Loucy (cell line): ENCODE measurements around the gene HIC1.
A peak's percentile ranks its signal among the peaks of the same experiment; 100 is the strongest.

Source experiments
- H2AFZ ChIP-seq: fragments of 200-600 bp; sonication (generic); 2 replicates; pipeline ENCODE4 v1.6.0; 2016; ENCODE audit warnings: antibody characterized with exemption, mild to moderate bottlenecking, low read length, moderate library complexity
- H3F3A ChIP-seq: fragments of 200-600 bp; 2 replicates; pipeline ENCODE4 v1.6.0; 2016; ENCODE audit warnings: antibody characterized with exemption, low read depth, mild to moderate bottlenecking
- H3K27me3 ChIP-seq: fragments of 200-600 bp; sonication (generic); 2 replicates; pipeline ENCODE4 v1.6.1; 2014; ENCODE audit warnings: low read length, mild to moderate bottlenecking; ENCODE audit not compliant: insufficient read depth, poor library complexity, severe bottlenecking
- H3K36me3 ChIP-seq: fragments of 200-600 bp; sonication (generic); 2 replicates; pipeline ENCODE4 v1.6.1; 2016; ENCODE audit warnings: low read length; ENCODE audit not compliant: insufficient read depth
- H3K4me1 ChIP-seq: fragments of 200-600 bp; sonication (generic); 2 replicates; pipeline ENCODE4 v1.5.1; 2014; ENCODE audit warnings: low read length, mild to moderate bottlenecking; ENCODE audit not compliant: insufficient read depth, poor library complexity, severe bottlenecking
- H3K4me2 ChIP-seq: fragments of 200-600 bp; sonication (generic); 2 replicates; pipeline ENCODE4 v1.6.0; 2014; ENCODE audit warnings: antibody characterized with exemption, low read length, low read depth, mild to moderate bottlenecking; ENCODE audit not compliant: poor library complexity, severe bottlenecking
- H3K4me3 ChIP-seq: fragments of 200-600 bp; sonication (generic); 2 replicates; pipeline ENCODE4 v1.5.1; 2014; ENCODE audit warnings: low read length, mild to moderate bottlenecking, mixed read lengths; ENCODE audit not compliant: poor library complexity, severe bottlenecking
- H3K79me2 ChIP-seq: fragments of 200-600 bp; sonication (generic); 2 replicates; pipeline ENCODE4 v1.6.1; 2014; ENCODE audit warnings: low read length; ENCODE audit not compliant: insufficient read depth
- H3K9ac ChIP-seq: fragments of 200-600 bp; sonication (generic); 2 replicates; pipeline ENCODE4 v1.6.0; 2014; ENCODE audit warnings: mild to moderate bottlenecking, low read depth, low read length, moderate library complexity; ENCODE audit not compliant: poor library complexity, severe bottlenecking
- H3K9me2 ChIP-seq: fragments of 200-600 bp; sonication (generic); replicated peaks from 2 replicates; pipeline ENCODE4 v1.6.1; 2016; ENCODE audit warnings: low read depth, low read length, mixed read lengths
- H3K9me3 ChIP-seq: fragments of 200-600 bp; sonication (generic); 2 replicates; pipeline ENCODE4 v1.6.1; 2014; ENCODE audit warnings: mild to moderate bottlenecking, antibody characterized with exemption, low read length, low read depth; ENCODE audit not compliant: insufficient read depth
- H4K20me1 ChIP-seq: fragments of 200-600 bp; sonication (generic); 2 replicates; pipeline ENCODE4 v1.6.0; 2014; ENCODE audit warnings: antibody characterized with exemption, low read length, mild to moderate bottlenecking; ENCODE audit not compliant: insufficient read depth, poor library complexity, severe bottlenecking
- CTCF ChIP-seq: fragments of 200-600 bp; sonication (generic); conservative IDR thresholded peaks from 2 replicates; pipeline ENCODE4 v1.5.1; 2014; ENCODE audit warnings: mild to moderate bottlenecking, antibody characterized with exemption, low read length
- EZH2phosphoT487 ChIP-seq: fragments of 200-600 bp; IDR thresholded peaks from 2 replicates; pipeline ENCODE4 v1.6.1; 2018; ENCODE audit warnings: antibody characterized with exemption, mild to moderate bottlenecking, moderate library complexity, borderline replicate concordance

HIC1 gene

GRCh38 chr17:2025622-2026309, 29.1 kb upstream of the HIC1 start:
- Histone ChIP-seq H3K9me2 (no peaks in the 10 kb centered on the region), H3K27me3 (peaks cover 18% of the 10 kb centered on the region), H3K79me2 (no peaks in the 10 kb centered on the region; the same call in 1 of the 2 replicates), H4K20me1 (no peaks in the 10 kb centered on the region), H3K4me2 (peak overlapping the region; percentile 82), H2AFZ (peak overlapping the region; percentile 75), H3K36me3 (no peaks in the 10 kb centered on the region), H3K9me3 (no peaks in the 10 kb centered on the region), H3K9ac (peak overlapping the region; percentile 42), H3K4me1 (peaks cover 28% of the 10 kb centered on the region), H3F3A (no peaks in the 10 kb centered on the region), H3K4me3 (peak overlapping the region; percentile 71)
- TF ChIP-seq EZH2phosphoT487 (no peak), CTCF (peak; percentile 59)

- Histone ChIP-seq H2AFZ (no peak overlapping the region), H3K27me3 (peaks cover 18% of the 10 kb centered on the region)
- TF ChIP-seq EZH2phosphoT487 (no peak), CTCF (no peak)
Observed at GRCh38 chr17:2027528-2028233, 27.2 kb upstream of the HIC1 start.

GRCh38 chr17:2028234-2028614, 26.7 kb upstream of the HIC1 start:
- H3K9me3 ChIP-seq, result no peaks in the 10 kb centered on the region
- no peak overlapping the region for H3K9ac ChIP-seq
- H3K36me3 ChIP-seq, result no peaks in the 10 kb centered on the region
- no peak overlapping the region for H2AFZ ChIP-seq
- H3K79me2 ChIP-seq, result no peaks in the 10 kb centered on the region; the same call in 1 of the 2 replicates
- no peak for TF ChIP-seq EZH2phosphoT487
- TF ChIP-seq CTCF, result no peak
- H3K4me3 ChIP-seq, result no peak overlapping the region
- H3K9me2 ChIP-seq, result no peaks in the 10 kb centered on the region
- no peaks in the 10 kb centered on the region for H3F3A ChIP-seq
- no peak overlapping the region for H3K4me2 ChIP-seq
- peaks cover 16% of the 10 kb centered on the region for H3K4me1 ChIP-seq
- H3K27me3 ChIP-seq, result peaks cover 18% of the 10 kb centered on the region
- no peaks in the 10 kb centered on the region for H4K20me1 ChIP-seq

More at GRCh38 chr17:2027528-2028233, 27.2 kb upstream of the HIC1 start:
- Histone ChIP-seq H3K4me1 (peaks cover 20% of the 10 kb centered on the region), H3K4me2 (no peak overlapping the region), H3K4me3 (no peak overlapping the region), H3K9me2 (no peaks in the 10 kb centered on the region), H3K9ac (no peak overlapping the region), H4K20me1 (no peaks in the 10 kb centered on the region), H3K79me2 (no peaks in the 10 kb centered on the region; the same call in 1 of the 2 replicates), H3K9me3 (no peaks in the 10 kb centered on the region), H3F3A (no peaks in the 10 kb centered on the region), H3K36me3 (no peaks in the 10 kb centered on the region)
